ENCODE data around the gene RNF7. TPM values are rescaled to one million over a fixed set of nuclear protein-coding genes. Genes with fewer than 3 reads are reported as not detected.
A peak's percentile ranks its signal among the peaks of the same experiment; 100 is the strongest.

RNF7 gene
- total and polyA plus RNA-seq, 2 of the 13 experiments (the other 11 are each of a cell fraction or from before 2014, with no cell fraction given), result 66.4 to 94.7 TPM

- TF ChIP-seq ARID4A (CRISPR knock-in tag; IDR thresholded peaks at IDR 0.05; ENCODE audit: borderline replicate concordance), result 0 out of 2 replicates have a peak, but pooled peaks have one; percentile 25
- TF ChIP-seq ZNF251 (CRISPR knock-in tag; IDR thresholded peaks at IDR 0.05), result no peak
- TF ChIP-seq XRCC5 (optimal IDR thresholded peaks at IDR 0.05; ENCODE audit: low read length), result no peak
- TF ChIP-seq ZNF605 (CRISPR knock-in tag; IDR thresholded peaks at IDR 0.05), result 0 out of 2 replicates have a peak, but pooled peaks have one; percentile 46
- TF ChIP-seq NFYB (CRISPR knock-in tag; IDR thresholded peaks at IDR 0.05), result no peak
- no peak for TF ChIP-seq JUNB (CRISPR knock-in tag; IDR thresholded peaks at IDR 0.05; ENCODE audit: borderline replicate concordance)
- 0 out of 2 replicates have a peak, but pooled peaks have one; percentile 42 for TF ChIP-seq ZMYM3 (CRISPR knock-in tag; IDR thresholded peaks at IDR 0.05)
- TF ChIP-seq ARID5B (CRISPR knock-in tag; IDR thresholded peaks at IDR 0.05), result peak; percentile 68
- 0 out of 2 replicates have a peak, but pooled peaks have one; percentile 49 for TF ChIP-seq FOXO1 (CRISPR knock-in tag; IDR thresholded peaks at IDR 0.05)
- no peak for TF ChIP-seq HBP1 (CRISPR knock-in tag; IDR thresholded peaks at IDR 0.05; ENCODE audit: low read depth)
- no peak for TF ChIP-seq ZNF333 (CRISPR knock-in tag; IDR thresholded peaks at IDR 0.05; ENCODE audit: borderline replicate concordance)
- no peak for TF ChIP-seq ZNF563 (CRISPR knock-in tag; IDR thresholded peaks at IDR 0.05)
- TF ChIP-seq ZSCAN25 (CRISPR knock-in tag; IDR thresholded peaks at IDR 0.05), result no peak
- no peak for TF ChIP-seq ZNF180 (CRISPR knock-in tag; IDR thresholded peaks at IDR 0.05; ENCODE audit: borderline replicate concordance, low read depth)
- TF ChIP-seq NCOA2 (CRISPR knock-in tag; IDR thresholded peaks at IDR 0.05), result peak; percentile 20; the same call in 1 of the 2 replicates
- peak; percentile 65 for TF ChIP-seq GATAD2A (CRISPR knock-in tag; IDR thresholded peaks at IDR 0.05)
- TF ChIP-seq RCOR2 (CRISPR knock-in tag; IDR thresholded peaks at IDR 0.05), result peak; percentile 19; the same call in 1 of the 2 replicates
- TF ChIP-seq HOXA5 (CRISPR knock-in tag; IDR thresholded peaks at IDR 0.05), result no peak
- no peak for TF ChIP-seq IRF1 (CRISPR knock-in tag; IDR thresholded peaks at IDR 0.05; ENCODE audit: low read depth)
- 0 out of 2 replicates have a peak, but pooled peaks have one; percentile 12 for TF ChIP-seq ZNF331 (CRISPR knock-in tag; IDR thresholded peaks at IDR 0.05)
These were observed 2.2 kb upstream of the RNF7 start (continued) for GRCh38 chr3:141735770-141736465.
